Subcutaneous adipose tissue (tissue), 4 donors: Measurements from ENCODE around the gene NRROS. TPM values are rescaled to one million over a fixed set of nuclear protein-coding genes. Genes with fewer than 3 reads are reported as not detected.

Source experiments
- CTCF ChIP-seq: fragments of 450-650 bp; IDR thresholded peaks from one replicate; pipeline ENCODE4 v1.5.1; 2016; ENCODE audit warnings: low read depth, mild to moderate bottlenecking, control low read depth, antibody characterized with exemption, moderate library complexity
- total RNA-seq, 4 donors: library from RNA; depleted of rRNA; stranded (reverse); fragments of >200 nt; gene quantifications; one replicate each; pipeline ENCODE4 v1.1.0, GENCODE V29; 2016

NRROS gene
- total RNA-seq, 4 donors from 2014 or later: 7.9 to 22.3 (median 13.4) TPM

- no peak for TF ChIP-seq CTCF
Measured at GRCh38 chr3:196645897-196646665, 6.6 kb downstream of the NRROS start.

GRCh38 chr3:196646666-196647216 lies 7.2 kb downstream of the NRROS start:
- no peak for TF ChIP-seq CTCF

GRCh38 chr3:196650740-196651311 lies 11.3 kb downstream of the NRROS start:
- no peak for TF ChIP-seq CTCF

GRCh38 chr3:196651819-196652218 lies 12.3 kb downstream of the NRROS start:
- no peak for TF ChIP-seq CTCF

- no peak for TF ChIP-seq CTCF
Measured at GRCh38 chr3:196652961-196653795, 13.7 kb downstream of the NRROS start.

- no peak for TF ChIP-seq CTCF
Measured at GRCh38 chr3:196654006-196654734, 14.7 kb downstream of the NRROS start.
